Activated CD4-positive, alpha-beta memory T cell treated with anti-CD3 and anti-CD28 coated beads, Interleukin-2, amount 10 ng/mL, durations not matched to agents 7 days and 5 days (primary cell): Measurements from ENCODE around the gene TROAP. TPM values are rescaled to one million over a fixed set of nuclear protein-coding genes. Genes with fewer than 3 reads are reported as not detected.

ENCODE experiments used
- CTCF ChIA-PET: fragments of 350-600 bp; sonication (Branson Sonifier 250); formaldehyde crosslinking; loops from one replicate; lab custom pipeline; 2021; ENCODE audit warnings: antibody characterized with exemption, inconsistent platforms; lab: Charles Lee
- POLR2A ChIA-PET: fragments of 350-600 bp; sonication (Branson Sonifier 250); formaldehyde crosslinking; loops from one replicate; lab custom pipeline; 2021; ENCODE audit warnings: antibody characterized with exemption; lab: Charles Lee
- DNase-seq: peaks from one replicate; pipeline ENCODE4 v3.0.0-alpha.2; 2020
- H3K27ac Mint-ChIP-seq: one replicate; pipeline ENCODE4 v1.8.0; 2021; ENCODE audit warnings: mild to moderate bottlenecking, mixed read lengths
- H3K27me3 Mint-ChIP-seq: one replicate; pipeline ENCODE4 v1.8.0; 2021; ENCODE audit warnings: mixed read lengths
- H3K36me3 Mint-ChIP-seq: one replicate; pipeline ENCODE4 v1.8.0; 2021; ENCODE audit warnings: low read depth, mixed read lengths
- H3K4me1 Mint-ChIP-seq: one replicate; pipeline ENCODE4 v1.8.0; 2021; ENCODE audit warnings: mixed read lengths
- H3K4me3 Mint-ChIP-seq: one replicate; pipeline ENCODE4 v1.8.0; 2021; ENCODE audit warnings: mild to moderate bottlenecking, mixed read lengths
- H3K9me3 Mint-ChIP-seq: one replicate; pipeline ENCODE4 v1.8.0; 2021; ENCODE audit warnings: mixed read lengths
- total RNA-seq, 2 experiments: library from RNA; stranded (reverse); gene quantifications; one replicate each; pipeline ENCODE4 v1.2.3, GENCODE V29; 2021

Gene TROAP
- total RNA-seq, 2 experiments from 2014 or later: 75.1 to 79.5 TPM

DNA sequence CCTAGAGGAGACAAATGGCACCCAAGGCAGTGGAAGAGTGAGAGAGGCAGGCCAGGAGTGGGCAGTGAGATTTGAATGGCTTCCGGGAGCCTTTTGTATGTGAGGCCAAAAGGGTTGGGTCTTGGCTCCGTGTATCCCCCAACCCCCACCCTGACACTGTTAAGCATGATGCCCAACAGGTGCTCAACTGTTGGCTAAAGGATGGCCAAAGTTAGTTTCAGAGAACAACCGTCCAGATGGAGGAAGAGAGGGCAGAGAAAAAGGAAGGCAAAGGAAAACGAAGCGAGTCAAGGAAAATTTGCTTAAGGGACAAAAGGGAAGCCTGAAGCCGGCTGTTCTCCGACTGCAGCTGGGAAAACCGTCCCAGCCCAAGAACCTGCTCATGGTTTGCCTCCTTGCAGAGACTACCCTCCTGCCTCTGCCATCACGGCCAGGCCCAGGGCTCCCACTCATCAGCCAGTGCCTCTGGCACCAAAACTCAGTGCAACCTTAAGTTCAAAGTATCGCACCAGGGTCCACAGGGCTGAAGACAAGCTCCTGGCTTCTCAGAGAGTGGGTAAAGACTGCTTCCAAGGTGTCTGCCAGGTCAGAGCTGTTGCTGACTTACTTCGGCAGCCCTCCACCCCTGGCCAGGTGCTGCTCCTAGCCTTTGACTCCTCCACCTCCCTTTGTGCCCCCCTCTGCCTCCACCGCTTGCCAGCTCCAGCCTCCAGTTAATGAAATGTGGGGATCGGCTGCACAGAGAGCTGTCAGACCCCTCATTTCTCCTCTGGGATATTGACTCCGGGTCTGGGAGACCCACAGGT lies 18.1 kb downstream of the TROAP start:
- ChIA-PET CTCF (interaction anchor here (0.7 to 3.8 kb wide), 14 partner anchors 8 to 407 kb away, joined by 3 to 52 read pairs (median 10); partner anchors contain the start of genes PRPH, SPATS2 and TROAP), POLR2A (interaction anchor here (1.3 to 2.7 kb wide), 4 partner anchors 17 to 53 kb away, joined by 4 to 17 read pairs (median 8); partner anchors contain the start of genes PRPH and TROAP)
- H3K36me3 Mint-ChIP-seq: no peaks in the 10 kb centered on the region
- H3K4me1 Mint-ChIP-seq: peaks cover 35% of the 10 kb centered on the region
- H3K27ac Mint-ChIP-seq: no peak overlapping the region
- no peak overlapping the region for H3K4me3 Mint-ChIP-seq
- H3K27me3 Mint-ChIP-seq: peaks cover 87% of the 10 kb centered on the region
- DNase-seq: no peak
- no peaks in the 10 kb centered on the region for H3K9me3 Mint-ChIP-seq

DNA sequence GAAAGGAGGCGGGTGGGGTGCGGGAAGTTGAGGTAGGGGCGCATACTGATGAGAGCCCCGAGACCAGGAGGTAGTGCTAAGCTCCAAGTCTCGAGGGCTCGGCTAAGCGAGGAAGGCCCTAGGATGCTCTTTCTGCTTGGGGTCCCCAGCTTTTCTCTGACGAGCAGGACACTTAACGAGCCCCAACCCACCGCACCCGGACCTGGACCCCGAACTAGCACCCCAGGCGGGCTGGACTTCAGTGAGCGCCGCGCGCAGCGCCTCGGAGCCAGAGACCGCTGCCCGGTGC lies 18.7 kb downstream of the TROAP start:
- Mint-ChIP-seq H3K27me3 (peaks cover 90% of the 10 kb centered on the region), H3K4me3 (no peak overlapping the region), H3K4me1 (peaks cover 40% of the 10 kb centered on the region), H3K27ac (no peak overlapping the region), H3K9me3 (no peaks in the 10 kb centered on the region), H3K36me3 (no peaks in the 10 kb centered on the region)
- ChIA-PET POLR2A (interaction anchor here (0.9 to 2.7 kb wide), 7 partner anchors 17 to 211 kb away, joined by 3 to 17 read pairs (median 4); partner anchors contain the start of genes PRPH, SPATS2, TROAP and TUBA1B), CTCF (interaction anchor here (0.6 to 3.8 kb wide), 16 partner anchors 9 to 407 kb away, joined by 3 to 52 read pairs (median 8); partner anchors contain the start of genes PRPH, SPATS2 and TROAP)
- DNase-seq: no peak

DNA sequence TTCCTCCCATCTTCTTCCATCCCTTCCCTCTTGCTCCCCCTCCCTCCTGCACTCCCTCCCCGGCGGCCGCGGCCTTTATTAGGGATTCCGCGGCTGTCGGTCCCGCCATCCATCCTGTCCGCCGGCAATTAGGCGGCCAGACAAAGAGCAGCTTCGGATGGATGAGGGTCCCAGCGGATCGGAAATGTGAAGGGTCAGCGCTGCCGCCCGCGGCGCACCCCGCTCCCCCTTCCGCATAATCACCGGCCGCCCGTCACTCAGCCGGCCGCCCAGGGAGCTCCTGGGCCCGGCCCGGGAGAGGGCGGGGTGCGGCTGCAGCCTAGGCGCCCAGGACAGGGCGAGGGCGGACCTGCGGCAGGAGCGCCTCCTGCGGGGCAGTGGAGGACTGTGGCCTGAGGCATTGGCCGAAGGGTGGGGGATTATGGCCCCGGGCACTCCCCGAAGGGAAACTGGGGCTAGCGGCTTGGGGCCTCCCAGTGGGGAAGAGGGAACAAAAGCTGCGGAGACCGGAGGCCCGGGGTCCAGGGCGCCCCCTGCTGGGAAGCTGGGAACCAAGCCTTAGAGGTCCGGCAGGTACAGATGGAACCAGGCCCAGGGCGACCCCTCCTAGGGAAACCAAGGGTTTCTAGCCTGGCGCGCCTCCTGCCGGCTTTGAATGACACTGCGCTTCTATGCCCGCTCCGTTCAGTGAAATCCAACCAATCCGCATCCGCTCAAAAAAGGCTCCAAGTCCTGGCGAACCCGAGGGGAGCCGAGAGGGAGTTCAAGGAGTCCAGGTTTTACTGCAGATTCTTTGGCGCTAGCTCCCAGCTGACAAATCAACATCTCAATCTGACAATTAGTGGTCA lies 19.2 kb downstream of the TROAP start:
- Mint-ChIP-seq H3K27ac (no peak overlapping the region), H3K4me1 (peaks cover 40% of the 10 kb centered on the region), H3K36me3 (no peaks in the 10 kb centered on the region), H3K9me3 (no peaks in the 10 kb centered on the region), H3K4me3 (peak overlapping the region; percentile 35), H3K27me3 (peaks cover 90% of the 10 kb centered on the region)
- ChIA-PET POLR2A (interaction anchor here (0.9 to 2.7 kb wide), 8 partner anchors 16 to 211 kb away, joined by 3 to 17 read pairs (median 4); partner anchors contain the start of genes PRPH, SPATS2, TROAP and TUBA1B), CTCF (interaction anchor here (0.6 to 3.8 kb wide), 24 partner anchors 9 to 406 kb away, joined by 3 to 52 read pairs (median 4); partner anchors contain the start of genes PRPH, SPATS2 and TROAP)
- DNase-seq: peak; percentile 80

DNA sequence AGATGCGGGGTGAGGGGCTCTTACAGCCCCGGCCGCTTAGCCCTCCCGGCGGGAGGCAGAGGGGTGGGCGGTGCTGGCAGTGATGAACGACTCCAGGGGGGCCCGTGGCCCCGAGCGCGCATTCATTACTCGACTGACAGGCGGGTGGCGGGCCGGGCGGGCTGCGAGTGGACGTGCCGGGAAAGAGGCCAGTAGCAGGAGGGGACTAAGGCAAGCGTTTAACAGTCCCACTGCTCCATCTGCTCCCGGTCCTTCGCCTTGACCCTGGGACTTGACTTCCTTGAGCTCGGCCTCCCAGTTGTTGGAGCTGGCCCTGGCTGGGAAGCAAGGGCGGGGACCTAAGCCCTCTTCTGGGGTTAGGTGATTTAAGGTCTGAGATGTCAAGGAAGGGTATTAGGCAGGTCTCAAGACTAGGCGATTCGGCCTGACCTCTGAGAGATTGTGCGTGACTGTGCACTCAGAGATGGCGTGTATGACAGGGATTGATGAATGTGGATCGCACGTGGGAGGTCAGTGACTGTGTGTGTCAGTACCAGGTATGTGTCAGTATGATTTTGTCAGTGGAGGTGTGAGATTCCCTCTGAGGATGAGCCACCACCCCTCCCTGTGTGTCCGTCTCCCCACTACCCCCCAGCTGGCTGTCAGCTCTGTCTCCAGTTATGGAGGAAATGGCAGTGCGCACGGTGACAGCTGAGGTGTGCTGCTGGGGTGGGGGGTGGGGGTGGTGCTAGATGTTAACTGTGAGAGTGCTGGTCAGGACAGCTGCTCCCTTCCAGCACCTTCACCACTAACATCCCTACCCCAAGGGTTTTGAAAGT lies 20.1 kb downstream of the TROAP start:
- no peak for DNase-seq
- POLR2A ChIA-PET: interaction anchor here (0.7 to 2.7 kb wide), 7 partner anchors 11 to 212 kb away, joined by 3 to 17 read pairs (median 4); partner anchors contain the start of genes PRPH, SPATS2, TROAP and TUBA1B
- H3K27me3 Mint-ChIP-seq: peaks cover 89% of the 10 kb centered on the region
- peak overlapping the region; percentile 35 for H3K4me3 Mint-ChIP-seq
- CTCF ChIA-PET: interaction anchor here (0.6 to 3.8 kb wide), 19 partner anchors 9 to 405 kb away, joined by 3 to 52 read pairs (median 5); partner anchors contain the start of genes PRPH, SPATS2 and TROAP
- no peaks in the 10 kb centered on the region for H3K9me3 Mint-ChIP-seq
- H3K27ac Mint-ChIP-seq: no peak overlapping the region
- peaks cover 37% of the 10 kb centered on the region for H3K4me1 Mint-ChIP-seq
- H3K36me3 Mint-ChIP-seq: no peaks in the 10 kb centered on the region

DNA sequence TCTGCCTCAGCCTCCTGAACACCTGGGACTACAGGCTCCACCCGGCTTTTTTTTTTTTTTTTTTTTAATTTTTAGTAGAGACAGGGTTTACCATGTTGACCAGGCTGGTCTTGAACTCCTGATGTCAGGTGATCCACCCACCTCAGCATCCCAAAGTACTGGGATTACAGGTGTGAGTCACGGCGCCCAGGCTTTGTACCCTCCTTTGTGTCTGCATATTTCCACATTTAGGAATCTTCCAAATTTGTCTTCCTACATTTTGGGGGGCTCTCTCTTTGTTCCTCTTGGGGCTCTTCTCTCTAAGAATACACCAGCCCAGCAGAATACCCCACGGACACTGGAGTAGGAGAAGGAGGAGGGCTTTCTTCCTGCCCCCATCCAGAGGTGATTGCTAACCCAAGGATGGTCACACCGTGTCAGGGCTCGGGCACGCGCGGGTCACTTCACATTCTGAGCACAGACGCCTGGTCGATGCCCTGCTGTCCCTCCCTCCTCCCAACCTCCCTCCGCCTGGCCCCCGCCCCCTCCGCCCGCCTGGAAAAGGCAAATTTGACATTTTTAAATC lies 21.5 kb downstream of the TROAP start:
- DNase-seq: no peak
- Mint-ChIP-seq H3K9me3 (no peaks in the 10 kb centered on the region), H3K4me3 (no peak overlapping the region), H3K4me1 (peaks cover 37% of the 10 kb centered on the region), H3K27ac (no peak overlapping the region), H3K36me3 (no peaks in the 10 kb centered on the region), H3K27me3 (peaks cover 86% of the 10 kb centered on the region)
- ChIA-PET POLR2A (no interaction called here), CTCF (interaction anchor here (3.3 to 3.8 kb wide), 2 partner anchors 8 to 13 kb away, joined by 20 to 33 read pairs; no protein-coding TSS in a partner anchor)

DNA sequence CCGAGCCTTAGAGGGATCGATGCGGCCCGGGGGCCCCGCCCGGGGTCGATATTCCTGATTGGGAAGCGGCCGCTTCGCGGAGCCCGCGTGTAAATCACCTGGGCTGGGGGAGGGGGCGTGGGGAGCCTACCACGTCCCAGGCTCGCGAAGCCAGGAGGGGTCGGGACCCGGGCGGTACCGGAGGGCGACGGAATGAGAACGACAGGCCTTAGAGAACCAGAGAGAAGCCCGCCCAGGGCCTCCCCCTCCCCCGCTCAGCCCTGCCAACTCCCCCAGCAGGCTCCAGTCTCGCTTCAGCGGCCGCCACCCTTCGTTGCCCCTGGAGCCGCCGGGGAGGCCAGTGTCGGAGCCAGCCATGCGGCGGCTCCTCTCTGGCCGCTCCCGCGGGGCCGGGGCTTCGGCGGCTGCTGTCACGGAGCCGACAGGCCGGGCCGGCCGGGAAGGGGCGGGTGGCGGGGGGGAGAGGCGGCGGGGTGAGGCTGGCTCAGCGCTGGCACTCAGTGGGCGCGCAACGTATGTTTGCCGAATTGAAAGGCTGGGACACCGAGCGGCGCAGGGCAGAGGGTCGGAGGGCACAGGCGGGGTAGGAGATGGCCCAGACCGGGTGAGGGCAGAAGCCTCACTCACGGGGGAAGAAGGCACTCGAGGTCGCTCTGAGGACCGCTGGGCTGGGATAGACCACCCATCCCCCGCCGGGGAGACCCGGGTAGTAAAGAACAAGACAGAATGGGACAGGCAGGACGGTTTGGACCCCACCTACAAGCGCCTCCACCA lies 22.2 kb downstream of the TROAP start:
- Mint-ChIP-seq H3K27ac (no peak overlapping the region), H3K9me3 (no peaks in the 10 kb centered on the region), H3K4me1 (peaks cover 37% of the 10 kb centered on the region), H3K4me3 (peak overlapping the region; percentile 24), H3K36me3 (no peaks in the 10 kb centered on the region), H3K27me3 (peaks cover 80% of the 10 kb centered on the region)
- no peak for DNase-seq
- POLR2A ChIA-PET: interaction anchor here (0.7 kb wide), 1 partner anchor 10 kb away, joined by 3 read pairs; no protein-coding TSS in a partner anchor
- CTCF ChIA-PET: interaction anchor here (3.3 to 9.4 kb wide), 3 partner anchors 12 to 54 kb away, joined by 27 to 161 read pairs (median 65); partner anchors contain the start of genes PRPH and SPATS2

DNA sequence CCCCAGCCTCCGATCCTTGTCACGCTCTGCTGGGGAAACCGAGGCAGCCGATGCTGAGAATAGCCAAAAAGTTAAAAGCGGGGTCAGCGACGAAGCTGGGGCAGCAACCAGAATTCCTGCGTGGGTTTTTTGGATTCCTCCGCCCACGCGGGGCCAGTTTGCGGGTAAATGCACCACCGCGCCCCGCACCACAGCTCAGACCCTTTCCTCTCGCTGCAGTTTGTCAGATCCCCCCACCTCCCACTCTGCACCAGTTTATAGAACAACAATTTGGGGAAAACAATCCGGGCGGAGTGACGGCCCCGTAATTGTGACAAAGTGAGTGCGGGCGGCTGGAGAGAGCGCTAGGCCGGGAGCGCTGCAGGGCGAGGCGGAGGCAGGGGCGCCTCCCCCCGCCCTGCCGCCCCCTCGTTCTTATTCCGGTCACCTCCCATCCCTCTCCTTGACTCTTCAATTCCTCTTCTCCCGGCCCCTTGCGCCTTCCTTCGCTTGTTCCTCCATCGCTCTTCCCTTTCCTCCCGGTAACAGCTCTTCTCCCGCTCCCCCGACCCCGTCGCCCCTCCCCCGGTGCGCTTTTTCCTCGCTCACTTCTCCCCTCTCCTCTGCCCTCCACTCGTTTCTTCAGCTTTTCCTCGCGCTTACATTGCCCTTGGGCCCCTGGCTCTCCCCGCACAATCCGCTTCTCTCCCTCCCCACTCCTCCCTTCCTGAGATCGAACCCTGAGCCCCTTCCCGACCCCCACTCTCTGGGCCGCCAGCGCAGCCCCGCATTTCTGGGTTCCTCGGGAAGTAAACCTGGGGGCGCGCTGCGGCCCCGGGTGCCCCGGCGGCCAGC lies 23.0 kb downstream of the TROAP start:
- no peak overlapping the region for H3K4me3 Mint-ChIP-seq
- H3K27me3 Mint-ChIP-seq: peaks cover 76% of the 10 kb centered on the region
- ChIA-PET POLR2A (interaction anchor here (0.7 to 2.0 kb wide), 5 partner anchors 11 to 57 kb away, joined by 3 to 12 read pairs (median 7); partner anchors contain the start of genes PRPH and SPATS2), CTCF (interaction anchor here (0.6 to 9.4 kb wide), 15 partner anchors 9 to 291 kb away, joined by 3 to 161 read pairs (median 9); partner anchors contain the start of genes C1QL4, PRPH, SPATS2 and TROAP)
- H3K36me3 Mint-ChIP-seq: no peaks in the 10 kb centered on the region
- H3K27ac Mint-ChIP-seq: no peak overlapping the region
- DNase-seq: no peak
- peaks cover 37% of the 10 kb centered on the region for H3K4me1 Mint-ChIP-seq
- no peaks in the 10 kb centered on the region for H3K9me3 Mint-ChIP-seq

DNA sequence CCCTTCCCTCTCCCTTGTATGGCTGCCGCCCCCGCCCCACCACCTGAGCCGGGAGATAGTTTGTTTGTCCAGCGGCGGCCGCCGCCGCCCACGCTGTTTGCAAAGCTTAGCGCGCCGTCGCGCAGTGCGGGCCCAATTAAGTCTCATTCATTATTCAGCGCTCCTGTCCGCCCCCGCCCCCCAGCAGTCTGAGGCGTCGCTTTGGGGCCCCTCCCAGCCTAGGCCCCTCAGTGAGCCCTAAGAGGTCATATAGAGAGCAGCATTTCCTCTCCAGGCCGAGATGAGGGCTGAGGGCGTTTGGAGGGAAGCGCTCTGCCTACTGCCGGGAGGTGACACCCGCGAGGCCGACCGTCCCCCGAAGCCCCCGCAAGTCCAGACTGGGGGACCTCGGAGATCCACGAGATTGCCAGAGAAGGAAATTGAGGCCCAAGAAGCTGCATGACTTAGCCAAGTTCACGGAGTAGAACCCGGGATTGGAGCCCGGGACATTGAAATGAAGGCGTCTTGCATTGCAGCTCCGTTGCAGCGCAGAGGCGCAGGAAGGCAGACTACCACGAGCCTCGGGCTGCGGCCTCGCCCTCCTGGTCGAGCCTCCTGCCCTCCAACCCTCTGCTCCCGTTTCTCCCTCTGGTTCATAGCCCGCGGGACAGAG lies 23.7 kb downstream of the TROAP start, which contains the start of gene DNAJC22:
DNAJC22 (plus strand) TSS at position 230 of the 652 bp plus-strand sequence. CDS start 1,985 bp downstream, outside the sequence.
- DNase-seq: peak; percentile 34
- CTCF ChIA-PET: interaction anchor here (0.6 to 9.4 kb wide), 31 partner anchors 7 to 290 kb away, joined by 3 to 161 read pairs (median 6); partner anchors contain the start of genes C1QL4, PRPF40B, PRPH and SPATS2
- Mint-ChIP-seq H3K4me1 (peaks cover 37% of the 10 kb centered on the region), H3K36me3 (no peaks in the 10 kb centered on the region), H3K9me3 (no peaks in the 10 kb centered on the region), H3K4me3 (peak within 1 kb of the TSS; percentile 57), H3K27ac (no peak within 1 kb of the TSS), H3K27me3 (peaks cover 74% of the 10 kb centered on the region)
- POLR2A ChIA-PET: interaction anchor here (1.3 to 2.0 kb wide), 5 partner anchors 11 to 57 kb away, joined by 4 to 12 read pairs (median 7); partner anchors contain the start of genes PRPH and SPATS2

DNA sequence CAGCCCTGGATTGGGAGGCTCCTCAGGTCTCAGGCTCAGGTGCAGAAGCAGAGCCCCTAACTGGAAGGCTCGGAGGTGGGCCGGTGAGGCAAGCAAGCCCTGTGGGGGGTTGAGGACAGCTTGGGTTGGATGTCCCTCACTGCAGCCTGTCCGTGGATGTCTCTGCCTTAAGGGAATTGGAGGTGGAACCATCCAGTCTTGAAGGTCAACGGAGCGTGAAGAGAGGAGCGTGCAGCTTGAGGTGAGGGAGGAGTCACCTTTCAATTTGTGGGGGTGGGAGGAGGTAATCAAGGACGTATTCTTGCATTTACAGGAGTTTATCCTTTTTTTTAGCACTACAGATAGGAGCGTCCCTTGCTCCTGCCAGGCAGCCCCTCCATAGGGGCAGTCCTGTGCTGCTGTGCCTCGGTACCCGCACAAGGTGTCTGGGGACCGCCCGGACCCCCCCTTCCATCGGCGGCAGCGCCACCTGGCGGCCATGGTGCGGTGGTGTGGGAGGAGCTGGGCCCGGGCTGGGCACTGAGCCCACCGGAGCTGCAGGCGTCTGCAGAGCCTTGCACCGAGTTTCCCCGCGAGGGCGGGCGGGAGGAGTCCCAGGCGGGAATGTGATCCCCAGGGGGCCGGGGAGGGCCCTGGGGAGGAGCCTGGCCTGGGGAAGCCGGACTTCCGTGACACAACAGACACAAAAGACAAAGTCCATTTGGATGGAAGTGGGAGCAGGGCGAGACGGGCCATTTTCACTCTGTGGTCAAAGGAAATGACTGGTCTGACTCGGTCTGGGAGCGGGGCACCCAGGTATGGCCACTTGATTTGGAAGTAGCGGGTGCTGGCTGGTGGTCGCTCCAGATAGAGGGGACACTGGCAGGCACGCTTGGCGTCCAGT lies 24.5 kb downstream of the TROAP start:
- POLR2A ChIA-PET: interaction anchor here (0.6 to 2.0 kb wide), 6 partner anchors 12 to 58 kb away, joined by 3 to 12 read pairs (median 6); partner anchors contain the start of genes PRPH and SPATS2
- H3K4me1 Mint-ChIP-seq: peaks cover 34% of the 10 kb centered on the region
- CTCF ChIA-PET: interaction anchor here (0.6 to 9.4 kb wide), 36 partner anchors 8 to 276 kb away, joined by 3 to 161 read pairs (median 6); partner anchors contain the start of genes C1QL4, PRPF40B, PRPH and SPATS2
- peak; percentile 80 for DNase-seq
- no peaks in the 10 kb centered on the region for H3K9me3 Mint-ChIP-seq
- no peaks in the 10 kb centered on the region for H3K36me3 Mint-ChIP-seq
- H3K4me3 Mint-ChIP-seq: peak overlapping the region; percentile 57
- peaks cover 71% of the 10 kb centered on the region for H3K27me3 Mint-ChIP-seq
- H3K27ac Mint-ChIP-seq: no peak overlapping the region
